ENCODE results near the gene NSUN2.

Gene NSUN2

GRCh38 chr5:6602441-6602840, 30.4 kb downstream of the NSUN2 start:
- no peak for DNase-seq

- DNase-seq: no peak
Measured at GRCh38 chr5:6601816-6602215, 31.0 kb downstream of the NSUN2 start.

DNA sequence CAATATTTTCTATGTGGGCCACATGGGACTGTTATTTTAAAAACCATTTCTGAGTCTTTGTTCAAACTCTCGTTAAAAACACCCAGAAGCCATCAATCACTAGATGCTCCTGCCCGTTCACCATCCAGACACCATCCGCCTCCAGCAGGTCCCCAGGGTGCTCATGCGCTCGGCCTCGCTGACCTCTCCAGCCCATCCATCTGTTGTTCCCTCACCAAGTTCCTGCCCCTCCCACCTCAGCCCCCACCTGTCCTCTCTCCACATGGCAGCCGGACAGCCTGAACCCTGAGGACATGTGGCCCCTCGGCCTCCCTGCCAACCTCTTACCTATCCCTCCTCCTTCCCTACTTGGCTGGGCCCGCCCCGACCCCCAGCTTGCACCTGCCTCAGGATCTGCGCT, 31.6 kb downstream of the NSUN2 start:
- no peak for DNase-seq

GRCh38 chr5:6599739-6600138, 33.1 kb downstream of the NSUN2 start:
- no peak for DNase-seq

- no peak for DNase-seq
Measured at GRCh38 chr5:6598351-6598900, 34.4 kb downstream of the NSUN2 start.

- no peak for DNase-seq
Measured at GRCh38 chr5:6597557-6597956, 35.3 kb downstream of the NSUN2 start.

GRCh38 chr5:6596388-6596787, 36.5 kb downstream of the NSUN2 start:
- DNase-seq: no peak

DNA sequence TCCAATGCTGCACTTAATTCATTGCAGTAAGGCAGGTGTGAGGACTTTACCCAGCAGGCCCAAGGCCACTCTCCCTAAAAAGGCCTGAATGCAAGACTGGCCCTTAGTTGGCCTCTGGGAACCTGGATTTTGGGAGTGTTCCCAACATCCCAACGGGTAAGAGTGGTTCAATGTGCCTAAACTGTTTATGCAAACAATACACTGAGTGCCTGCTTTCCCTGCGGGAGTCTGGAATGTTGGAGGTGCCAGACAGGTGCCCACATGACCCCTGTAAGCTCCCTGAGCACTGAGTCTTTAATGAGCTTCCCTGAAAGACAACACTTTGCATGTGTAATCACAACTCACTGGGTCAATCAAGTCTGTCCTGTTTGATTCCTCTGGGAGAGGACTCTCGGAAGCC, 37.4 kb downstream of the NSUN2 start:
- no peak for DNase-seq

GRCh38 chr5:6594066-6594465, 38.8 kb downstream of the NSUN2 start:
- no peak for DNase-seq

- no peak for DNase-seq
Measured at GRCh38 chr5:6593148-6594016, 39.5 kb downstream of the NSUN2 start.

DNA sequence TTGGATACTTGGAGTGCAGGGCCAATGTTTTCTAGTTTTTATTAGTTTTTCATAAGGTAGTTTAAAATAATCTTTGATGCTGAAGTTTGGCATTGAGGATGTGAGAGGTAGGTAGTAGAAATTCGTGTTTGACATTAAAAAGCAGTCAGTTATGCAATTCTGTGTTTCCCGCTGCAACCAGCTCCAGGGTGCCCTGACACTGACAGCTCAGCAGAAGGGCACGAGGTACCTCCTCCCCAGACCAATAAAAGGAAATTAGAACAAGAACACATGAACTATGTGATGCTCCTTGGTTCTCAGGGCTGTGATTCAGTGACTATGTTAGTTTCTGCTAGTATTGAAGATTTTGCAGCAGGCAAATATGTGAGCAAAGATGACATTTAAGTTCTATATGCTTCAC, 40.2 kb downstream of the NSUN2 start:
- no peak for DNase-seq

DNA sequence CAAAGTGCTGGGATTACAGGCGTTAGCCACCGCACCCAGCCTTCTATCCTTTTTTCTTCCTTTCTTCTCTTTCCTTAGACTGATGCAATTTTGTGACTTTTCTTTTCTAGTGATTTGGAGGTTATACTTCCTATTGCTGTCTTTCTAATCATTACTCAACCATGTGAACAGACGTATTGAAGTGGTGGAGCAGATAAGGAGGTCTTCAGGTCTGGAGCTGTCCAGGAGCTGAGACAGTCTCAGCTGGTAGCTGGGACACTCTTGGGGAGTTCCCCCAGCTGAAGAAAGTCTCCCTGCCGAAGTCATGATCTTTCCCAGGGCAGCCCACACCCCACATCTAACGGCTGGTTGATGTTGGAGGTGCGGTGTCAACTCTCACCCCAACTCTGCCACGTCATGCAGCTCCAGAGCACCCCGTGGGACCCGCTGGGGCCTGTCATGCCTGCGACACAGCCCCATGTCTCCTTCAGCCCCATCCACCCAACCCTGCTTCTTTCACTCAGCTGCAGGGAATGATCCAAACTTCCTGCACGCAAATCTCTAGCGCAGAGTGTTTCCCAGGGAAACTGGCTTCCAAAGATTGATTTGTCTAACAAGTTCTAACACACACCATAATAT, 41.1 kb downstream of the NSUN2 start:
- DNase-seq: no peak

DNA sequence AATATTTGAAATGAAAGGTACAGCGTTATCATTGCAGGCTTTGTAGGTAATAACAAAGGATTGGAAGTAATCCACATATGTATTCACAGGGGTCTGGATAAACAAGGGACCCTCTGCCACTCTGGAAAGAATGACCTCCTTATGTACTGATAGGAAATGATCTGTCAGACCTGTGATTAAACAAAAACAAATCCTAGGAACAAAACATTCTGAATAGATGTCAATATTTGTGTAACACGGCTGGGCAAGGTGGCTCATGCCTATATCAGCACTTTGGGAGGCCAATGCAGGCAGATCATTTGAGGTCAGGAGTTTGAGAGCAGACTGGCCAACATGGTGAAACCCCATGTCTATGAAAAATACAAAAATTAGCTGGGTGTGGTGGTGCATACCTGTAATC, 42.3 kb downstream of the NSUN2 start:
- no peak for DNase-seq

GRCh38 chr5:6587171-6587570, 45.7 kb downstream of the NSUN2 start:
- no peak for DNase-seq

- no peak for DNase-seq
Measured at GRCh38 chr5:6586647-6587042, 46.2 kb downstream of the NSUN2 start.

DNA sequence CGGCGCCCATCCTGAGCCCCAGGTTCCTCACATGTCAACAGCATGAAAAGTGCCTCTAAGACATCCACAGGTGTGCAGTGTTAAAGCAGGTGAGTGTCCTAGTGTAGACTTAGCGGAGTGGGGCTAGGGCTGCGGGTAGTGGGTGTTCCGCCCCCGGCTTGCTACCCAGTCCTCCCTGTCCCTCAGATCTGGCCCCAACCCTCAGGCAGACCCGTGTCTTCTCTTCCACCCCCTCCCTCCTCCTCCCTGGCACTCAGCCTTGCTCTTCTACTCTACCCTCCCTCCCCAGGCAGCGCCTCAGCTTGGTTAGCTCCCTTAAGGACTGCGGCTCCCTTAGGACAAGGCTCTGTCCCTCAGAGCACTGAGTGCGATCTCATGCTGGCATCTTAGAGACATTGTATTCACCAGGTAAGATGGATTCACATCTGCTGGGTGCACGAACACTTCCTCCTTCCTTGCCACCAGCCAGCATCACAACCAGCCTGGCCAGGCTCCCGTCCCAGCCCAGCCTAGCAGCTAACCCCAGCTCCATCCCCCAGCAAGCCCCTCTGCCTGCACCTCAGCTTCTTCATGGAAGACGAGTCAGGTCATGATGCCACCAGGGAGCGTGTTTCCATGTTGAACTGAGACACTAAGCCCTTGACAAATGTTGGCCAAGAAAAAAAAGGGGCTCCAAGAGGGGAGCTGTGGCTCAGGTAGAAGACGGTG, 46.8 kb downstream of the NSUN2 start:
- DNase-seq: no peak

GRCh38 chr5:6585168-6585567, 47.7 kb downstream of the NSUN2 start:
- no peak for DNase-seq

DNA sequence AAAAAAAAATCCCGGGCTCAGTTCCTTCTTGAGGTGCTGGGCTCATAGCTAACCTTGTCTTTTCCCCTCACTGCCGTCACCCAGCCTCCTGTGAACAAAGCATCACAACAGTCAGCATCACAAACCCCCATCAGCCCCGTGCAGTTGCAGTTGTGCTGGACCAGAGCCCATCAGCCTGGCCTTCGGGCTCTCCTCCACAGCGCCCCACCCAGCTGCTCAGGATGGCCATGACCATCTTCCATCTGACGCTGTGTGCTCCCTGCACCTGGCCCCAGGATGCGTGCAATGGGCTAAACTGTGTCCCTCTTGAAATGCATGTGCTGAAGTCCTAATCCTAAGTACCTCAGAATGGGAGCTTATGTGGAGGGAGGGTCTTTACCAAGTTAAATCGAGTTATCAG, 48.1 kb downstream of the NSUN2 start:
- no peak for DNase-seq

- DNase-seq: no peak
Measured at GRCh38 chr5:6584101-6584645, 48.7 kb downstream of the NSUN2 start.

DNA sequence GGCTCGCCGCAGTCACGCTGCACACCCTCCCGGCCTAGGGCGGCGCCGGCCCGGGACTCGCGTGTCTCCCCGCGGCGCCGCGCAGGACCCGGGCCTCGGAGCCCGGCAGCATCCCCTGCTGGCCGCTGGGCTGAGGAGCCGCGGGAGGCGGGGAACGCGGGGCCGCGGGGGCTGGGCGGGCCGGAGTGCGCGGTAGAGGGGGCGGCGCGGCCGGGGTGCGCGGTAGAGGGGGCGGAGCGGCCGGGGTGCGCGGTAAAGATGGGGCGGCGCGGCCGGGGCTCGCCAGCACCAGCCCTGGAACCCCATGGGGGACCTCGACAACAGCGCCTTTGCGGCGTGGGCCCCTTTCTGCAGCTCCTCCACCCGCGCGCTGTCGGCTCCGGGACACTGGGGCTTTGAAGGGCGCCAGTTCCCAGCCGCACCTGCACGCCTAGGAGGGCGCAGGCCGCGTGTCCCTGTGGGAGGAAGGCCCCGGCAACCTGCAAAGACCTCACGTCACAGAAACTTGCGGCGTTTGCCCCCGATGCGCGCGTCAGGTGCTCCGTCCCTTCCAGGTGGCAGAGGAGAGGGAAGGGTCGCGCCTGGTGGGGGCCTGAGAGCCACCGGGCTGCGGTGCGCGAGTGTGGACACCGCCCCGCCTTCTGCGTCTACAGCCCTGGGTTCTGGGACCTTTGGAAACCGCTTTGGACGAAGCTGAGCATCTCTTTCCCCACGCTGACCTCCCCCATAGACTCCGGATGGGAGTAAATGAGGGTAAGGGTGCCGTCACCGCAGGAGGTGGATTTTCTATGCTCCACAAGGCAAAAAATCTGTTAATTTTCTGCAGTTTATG, 49.6 kb downstream of the NSUN2 start:
- no peak for DNase-seq

GRCh38 chr5:6582507-6583048, 50.3 kb downstream of the NSUN2 start:
- no peak for DNase-seq
